ENCODE data around the gene C1orf146.

Gene C1orf146

DNA sequence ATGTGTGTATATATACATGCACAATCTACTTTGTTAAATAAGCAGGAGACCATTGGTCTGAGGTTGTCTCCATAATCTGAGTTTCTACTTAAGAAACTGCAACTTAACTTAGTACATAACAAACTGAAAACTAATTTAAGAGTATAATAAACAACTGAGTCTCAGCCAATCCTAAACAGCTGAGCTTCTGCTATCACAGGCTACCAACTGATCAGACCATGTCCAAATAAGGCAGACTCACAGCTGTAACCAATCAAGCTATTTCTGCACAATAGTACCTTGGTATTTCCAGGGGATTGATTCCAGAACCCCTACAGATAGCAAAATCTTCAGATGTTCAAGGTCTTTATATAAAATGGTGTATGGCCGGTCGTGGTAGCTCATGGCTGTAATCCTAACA lies 26.0 kb upstream of the C1orf146 start:
- TF ChIP-seq, protein P1, sequence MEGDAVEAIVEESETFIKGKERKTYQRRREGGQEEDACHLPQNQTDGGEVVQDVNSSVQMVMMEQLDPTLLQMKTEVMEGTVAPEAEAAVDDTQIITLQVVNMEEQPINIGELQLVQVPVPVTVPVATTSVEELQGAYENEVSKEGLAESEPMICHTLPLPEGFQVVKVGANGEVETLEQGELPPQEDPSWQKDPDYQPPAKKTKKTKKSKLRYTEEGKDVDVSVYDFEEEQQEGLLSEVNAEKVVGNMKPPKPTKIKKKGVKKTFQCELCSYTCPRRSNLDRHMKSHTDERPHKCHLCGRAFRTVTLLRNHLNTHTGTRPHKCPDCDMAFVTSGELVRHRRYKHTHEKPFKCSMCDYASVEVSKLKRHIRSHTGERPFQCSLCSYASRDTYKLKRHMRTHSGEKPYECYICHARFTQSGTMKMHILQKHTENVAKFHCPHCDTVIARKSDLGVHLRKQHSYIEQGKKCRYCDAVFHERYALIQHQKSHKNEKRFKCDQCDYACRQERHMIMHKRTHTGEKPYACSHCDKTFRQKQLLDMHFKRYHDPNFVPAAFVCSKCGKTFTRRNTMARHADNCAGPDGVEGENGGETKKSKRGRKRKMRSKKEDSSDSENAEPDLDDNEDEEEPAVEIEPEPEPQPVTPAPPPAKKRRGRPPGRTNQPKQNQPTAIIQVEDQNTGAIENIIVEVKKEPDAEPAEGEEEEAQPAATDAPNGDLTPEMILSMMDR (IDR thresholded peaks at IDR 0.05; ENCODE audit: insufficient read depth, low read length, missing control alignments) = no peak
- H3K4me3 ChIP-seq (ENCODE audit: low read depth, low read length) = no peak overlapping the region
- DNase-seq (ENCODE audit: low read depth, low spot score) = no peak
- CTCF ChIA-PET = no interaction called here
- POLR2A ChIA-PET = no interaction called here

DNA sequence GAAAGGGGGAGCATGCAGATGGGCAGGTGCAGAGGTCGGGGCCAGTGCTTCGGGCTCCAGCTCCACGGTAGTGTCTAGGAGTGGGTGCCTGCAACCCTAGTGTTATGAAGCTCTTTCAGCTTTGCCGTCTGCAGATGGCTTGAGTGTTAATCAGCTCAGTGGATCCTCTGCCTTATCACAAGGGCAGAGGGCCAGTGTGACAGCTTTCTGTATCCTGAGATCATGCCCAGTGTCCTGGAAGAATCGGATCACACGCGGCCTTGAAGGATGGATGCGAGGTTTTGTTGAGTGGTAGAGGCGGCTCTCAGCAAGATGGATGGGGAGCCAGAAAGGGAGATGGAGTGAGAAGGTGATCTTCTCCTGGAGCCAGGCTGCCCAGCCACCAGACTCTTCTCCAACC lies 25.5 kb upstream of the C1orf146 start:
- TF ChIP-seq, protein P1 (IDR thresholded peaks at IDR 0.05; ENCODE audit: insufficient read depth, low read length, missing control alignments) = no peak

DNA sequence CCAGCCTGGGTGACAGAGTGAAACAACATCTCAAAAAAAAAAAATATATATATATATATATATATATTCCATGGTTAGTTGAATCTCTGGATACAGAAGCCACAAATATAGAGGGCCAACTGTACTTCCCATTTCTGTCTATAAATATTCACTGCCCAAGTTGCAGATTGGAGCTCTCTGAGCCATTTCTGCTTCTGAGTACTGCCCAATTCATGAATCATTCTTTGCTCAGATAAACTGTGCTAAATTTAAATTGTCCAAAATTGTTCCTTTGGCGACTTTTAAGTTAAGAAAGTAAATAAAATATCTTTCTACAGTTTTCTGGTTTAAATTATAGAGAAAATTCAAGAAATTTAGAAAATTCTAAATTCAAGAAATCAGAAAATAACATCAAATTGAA lies 23.2 kb upstream of the C1orf146 start:
- DNase-seq (ENCODE audit: low read depth, low spot score) = no peak
- CTCF ChIA-PET = no interaction called here
- H3K4me3 ChIP-seq (ENCODE audit: low read depth, low read length) = no peak overlapping the region
- POLR2A ChIA-PET = no interaction called here
- TF ChIP-seq, protein P1 (IDR thresholded peaks at IDR 0.05; ENCODE audit: insufficient read depth, low read length, missing control alignments) = no peak

More for the DNA sequence above, 25.5 kb upstream of the C1orf146 start:
- no peak overlapping the region for H3K4me3 ChIP-seq (ENCODE audit: low read depth, low read length)
- DNase-seq (ENCODE audit: low read depth, low spot score) = no peak
- ChIA-PET POLR2A (no interaction called here), CTCF (no interaction called here)

DNA sequence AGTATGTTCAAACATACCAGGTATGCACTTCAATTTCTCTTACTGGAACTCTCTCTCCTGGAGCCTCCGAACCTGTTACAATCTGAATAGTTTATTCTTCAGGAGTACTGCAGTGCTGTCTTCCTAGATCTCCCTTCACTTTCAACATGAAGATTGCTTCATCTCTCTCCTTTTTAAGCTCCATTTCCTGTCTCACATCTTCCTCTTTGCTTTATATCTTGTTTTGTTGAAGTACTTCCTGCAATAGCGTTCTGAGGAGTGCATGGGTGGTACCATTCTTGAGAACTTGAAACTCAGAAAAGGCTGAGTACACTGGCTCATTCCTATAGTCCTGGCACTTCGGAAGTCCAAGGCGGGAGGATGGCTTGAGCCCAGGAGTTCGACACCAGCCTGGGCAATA lies 15.7 kb upstream of the C1orf146 start:
- ChIA-PET CTCF (no interaction called here), POLR2A (no interaction called here)
- TF ChIP-seq, protein P1 (IDR thresholded peaks at IDR 0.05; ENCODE audit: insufficient read depth, low read length, missing control alignments) = no peak
- DNase-seq (ENCODE audit: low read depth, low spot score) = no peak
- no peak overlapping the region for H3K4me3 ChIP-seq (ENCODE audit: low read depth, low read length)

DNA sequence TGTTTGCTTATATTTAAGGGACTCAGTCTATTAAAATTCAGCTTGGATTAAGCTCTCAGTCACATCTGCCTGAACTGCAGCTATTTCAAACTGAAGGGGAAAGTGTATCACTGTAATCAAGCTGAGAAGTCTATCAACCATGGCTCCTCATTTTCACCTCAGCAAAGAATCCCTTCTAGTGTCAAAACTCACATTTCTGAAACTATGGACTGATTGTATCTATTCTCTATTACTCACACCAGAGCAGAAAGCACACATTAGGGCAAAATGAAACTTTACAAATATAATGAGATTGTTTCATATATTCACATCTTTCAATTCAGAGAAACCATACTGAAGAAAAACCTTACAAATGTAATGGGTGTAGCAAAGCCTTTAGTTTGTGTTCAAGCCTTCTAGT lies 14.6 kb upstream of the C1orf146 start:
- TF ChIP-seq, protein P1 (IDR thresholded peaks at IDR 0.05; ENCODE audit: insufficient read depth, low read length, missing control alignments) = no peak
- no peak for DNase-seq (ENCODE audit: low read depth, low spot score)
- H3K4me3 ChIP-seq (ENCODE audit: low read depth, low read length) = no peak overlapping the region
- ChIA-PET CTCF (no interaction called here), POLR2A (no interaction called here)

DNA sequence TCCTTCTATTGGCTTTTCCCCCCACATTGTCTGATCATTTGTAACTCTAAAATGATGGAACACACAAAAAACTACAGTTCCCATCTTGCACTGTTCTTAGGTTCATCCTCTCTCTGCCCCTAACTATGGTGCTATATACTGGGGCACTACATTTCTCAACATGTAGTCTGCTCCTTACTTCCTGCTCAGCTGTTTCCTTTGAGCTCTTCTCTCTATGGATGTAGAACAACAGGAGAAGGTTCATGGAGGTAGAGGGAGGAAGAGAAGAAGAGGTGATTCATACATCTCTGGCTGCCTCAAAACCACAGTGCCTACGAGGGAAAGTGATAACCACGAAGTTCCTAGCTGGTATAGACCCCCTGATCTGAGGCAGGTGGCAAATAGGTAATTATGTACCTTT lies 7.0 kb upstream of the C1orf146 start:
- no peak overlapping the region for H3K4me3 ChIP-seq (ENCODE audit: low read depth, low read length)
- TF ChIP-seq, protein P1 (IDR thresholded peaks at IDR 0.05; ENCODE audit: insufficient read depth, low read length, missing control alignments) = no peak
- ChIA-PET CTCF (interaction anchor here (0.8 kb wide), 1 partner anchor 69 kb away, joined by 4 read pairs; no protein-coding TSS in a partner anchor), POLR2A (interaction anchor here (0.5 kb wide), 1 partner anchor 69 kb away, joined by 5 read pairs; no protein-coding TSS in a partner anchor)
- no peak for DNase-seq (ENCODE audit: low read depth, low spot score)

Measured in AG04449 (cell line).